ENCODE results near the gene KIF17.

The KIF17 gene

GRCh38 chr1:20657024-20657423, 60.8 kb downstream of the KIF17 start:
- DNase-seq: no peak

GRCh38 chr1:20654104-20654690, 63.6 kb downstream of the KIF17 start:
- DNase-seq: no peak

GRCh38 chr1:20652300-20652699, 65.5 kb downstream of the KIF17 start:
- no peak for DNase-seq

GRCh38 chr1:20648946-20649345, 68.9 kb downstream of the KIF17 start:
- no peak for DNase-seq

GRCh38 chr1:20648438-20648837, 69.4 kb downstream of the KIF17 start:
- no peak for DNase-seq

- no peak for DNase-seq
Observed at GRCh38 chr1:20645414-20645813, 72.4 kb downstream of the KIF17 start.

GRCh38 chr1:20644416-20644815, 73.4 kb downstream of the KIF17 start:
- no peak for DNase-seq

GRCh38 chr1:20643080-20643479, 74.7 kb downstream of the KIF17 start:
- no peak for DNase-seq

GRCh38 chr1:20641975-20642374, 75.8 kb downstream of the KIF17 start:
- DNase-seq: no peak

- DNase-seq: peak; percentile 83
Observed at GRCh38 chr1:20640183-20640597, 77.6 kb downstream of the KIF17 start.

GRCh38 chr1:20636785-20637347, 80.9 kb downstream of the KIF17 start:
- no peak for DNase-seq

- peak; percentile 80 for DNase-seq
Observed at GRCh38 chr1:20634594-20635084, 83.2 kb downstream of the KIF17 start.

GRCh38 chr1:20634065-20634593, 83.7 kb downstream of the KIF17 start:
- peak; percentile 41 for DNase-seq

GRCh38 chr1:20633190-20634064, 84.4 kb downstream of the KIF17 start, which contains the start of gene PINK1:
Gene PINK1 (plus strand): TSS chr1:20633458. CDS start chr1:20633549, 91 bp downstream.
- peak; percentile 83 for DNase-seq

- DNase-seq: no peak
Observed at GRCh38 chr1:20632386-20632785, 85.4 kb downstream of the KIF17 start.

- DNase-seq: no peak
Observed at GRCh38 chr1:20630729-20631128, 87.1 kb downstream of the KIF17 start.

GRCh38 chr1:20626524-20626923, 91.3 kb downstream of the KIF17 start:
- no peak for DNase-seq

- DNase-seq: no peak
Observed at GRCh38 chr1:20626098-20626427, 91.7 kb downstream of the KIF17 start.

GRCh38 chr1:20625176-20626097, 92.4 kb downstream of the KIF17 start:
- no peak for DNase-seq

- DNase-seq: no peak
Observed at GRCh38 chr1:20624709-20625108, 93.1 kb downstream of the KIF17 start.

GRCh38 chr1:20621012-20621411, 96.8 kb downstream of the KIF17 start:
- DNase-seq: no peak

- no peak for DNase-seq
Observed at GRCh38 chr1:20619999-20620398, 97.8 kb downstream of the KIF17 start.

- no peak for DNase-seq
Observed at GRCh38 chr1:20618550-20618949, 99.3 kb downstream of the KIF17 start.

All from hematopoietic multipotent progenitor cell treated with erythropoietin and hydrocortisone succinate and interleukin-3 and kit ligand, for 6 days (in vitro differentiated cells).